GM12865 (cell line): ENCODE measurements around the gene FGD1.
A peak's percentile ranks its signal among the peaks of the same experiment; 100 is the strongest.

Experiments used
- DNase-seq: peaks from one replicate; pipeline ENCODE4 v3.0.0; 2010; ENCODE audit warnings: low read depth
- H3K4me3 ChIP-seq: 2 replicates; pipeline ENCODE4 v1.5.1; 2011; ENCODE audit warnings: mild to moderate bottlenecking, low read depth, low read length, control low read depth
- TF ChIP-seq, protein P1 (sequence below): IDR thresholded peaks from 2 replicates; pipeline ENCODE4 v1.5.1; 2011; ENCODE audit warnings: low read length, control low read depth, low read depth, inconsistent platforms; ENCODE audit not compliant: insufficient read depth; ENCODE audit errors: missing control alignments

Gene FGD1

DNA sequence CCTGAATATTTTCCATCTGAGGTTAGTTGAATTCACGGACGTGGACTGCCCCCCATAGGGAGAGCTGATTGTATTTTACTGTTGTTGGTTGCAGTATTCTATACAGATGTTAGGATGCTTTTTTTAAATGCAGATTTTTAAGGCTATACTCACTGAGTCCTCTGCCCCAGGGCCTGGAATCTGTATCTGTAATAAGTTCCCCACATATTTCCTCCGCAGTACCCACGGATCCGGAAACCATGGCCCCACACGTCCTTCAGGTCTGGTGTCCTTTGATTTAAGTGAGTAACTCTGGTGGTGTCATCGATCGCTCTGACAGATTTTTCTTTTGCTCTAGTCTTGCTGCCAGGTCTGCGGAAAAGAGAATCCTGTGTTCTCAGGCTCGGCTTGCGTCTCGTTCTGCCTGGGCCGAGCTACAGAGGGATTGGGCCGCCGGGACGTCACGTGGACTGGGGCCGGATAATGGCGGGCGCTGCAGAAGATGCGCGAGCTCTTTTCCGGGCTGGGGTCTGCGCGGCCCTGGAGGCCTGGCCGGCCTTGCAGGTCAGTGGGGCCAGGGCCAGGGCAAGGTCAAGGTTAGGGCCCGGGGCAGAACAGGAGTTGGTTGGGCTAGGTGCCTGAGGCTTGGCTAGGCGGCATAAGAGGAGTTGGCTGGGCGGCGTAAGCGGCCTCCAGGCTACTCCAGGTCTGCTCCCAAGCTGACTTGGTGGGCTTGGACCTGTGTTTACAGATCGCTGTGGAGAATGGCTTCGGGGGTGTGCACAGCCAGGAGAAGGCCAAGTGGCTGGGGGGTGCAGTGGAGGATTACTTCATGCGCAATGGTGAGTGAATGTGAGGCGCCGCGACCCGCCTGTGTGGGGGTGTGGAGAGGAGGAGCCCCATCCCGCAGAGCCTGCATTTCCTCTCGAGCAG lies 55.8 kb downstream of the FGD1 start, which contains the start of gene TSR2:
Gene TSR2 (plus strand): TSS at position 445 of the 912 bp plus-strand sequence. CDS start 18 bp downstream, at position 463.
- TF ChIP-seq, protein P1, sequence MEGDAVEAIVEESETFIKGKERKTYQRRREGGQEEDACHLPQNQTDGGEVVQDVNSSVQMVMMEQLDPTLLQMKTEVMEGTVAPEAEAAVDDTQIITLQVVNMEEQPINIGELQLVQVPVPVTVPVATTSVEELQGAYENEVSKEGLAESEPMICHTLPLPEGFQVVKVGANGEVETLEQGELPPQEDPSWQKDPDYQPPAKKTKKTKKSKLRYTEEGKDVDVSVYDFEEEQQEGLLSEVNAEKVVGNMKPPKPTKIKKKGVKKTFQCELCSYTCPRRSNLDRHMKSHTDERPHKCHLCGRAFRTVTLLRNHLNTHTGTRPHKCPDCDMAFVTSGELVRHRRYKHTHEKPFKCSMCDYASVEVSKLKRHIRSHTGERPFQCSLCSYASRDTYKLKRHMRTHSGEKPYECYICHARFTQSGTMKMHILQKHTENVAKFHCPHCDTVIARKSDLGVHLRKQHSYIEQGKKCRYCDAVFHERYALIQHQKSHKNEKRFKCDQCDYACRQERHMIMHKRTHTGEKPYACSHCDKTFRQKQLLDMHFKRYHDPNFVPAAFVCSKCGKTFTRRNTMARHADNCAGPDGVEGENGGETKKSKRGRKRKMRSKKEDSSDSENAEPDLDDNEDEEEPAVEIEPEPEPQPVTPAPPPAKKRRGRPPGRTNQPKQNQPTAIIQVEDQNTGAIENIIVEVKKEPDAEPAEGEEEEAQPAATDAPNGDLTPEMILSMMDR, result no peak
- peak; percentile 89 for DNase-seq

DNA sequence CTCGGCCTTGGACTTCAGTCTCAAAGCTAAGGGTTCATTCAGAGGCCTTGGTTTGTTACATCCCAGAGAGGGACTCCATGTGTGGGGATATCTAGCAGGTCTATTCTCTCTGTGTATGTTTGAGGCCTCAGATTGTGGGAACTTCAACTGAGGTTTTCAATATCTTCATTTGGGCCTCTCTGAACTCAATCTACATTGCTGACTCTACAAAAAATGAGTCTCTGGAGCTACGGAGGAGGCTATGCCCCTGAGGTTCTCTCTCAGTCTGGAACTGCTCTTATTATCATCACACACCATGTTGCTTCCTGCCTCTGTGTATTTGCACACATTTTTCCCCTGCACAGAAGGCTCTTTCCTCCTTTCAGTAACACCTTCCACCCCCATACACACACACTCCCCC lies 60.9 kb downstream of the FGD1 start:
- TF ChIP-seq, protein P1, result no peak
- DNase-seq, result no peak
- no peak overlapping the region for H3K4me3 ChIP-seq

More for the DNA sequence above, 55.8 kb downstream of the FGD1 start, which contains the start of gene TSR2:
- peak within 1 kb of the TSS; percentile 92 for H3K4me3 ChIP-seq

GRCh38 chrX:54430519-54430918 lies 65.5 kb downstream of the FGD1 start:
- peak; percentile 6 for DNase-seq
- no peak overlapping the region for H3K4me3 ChIP-seq
- TF ChIP-seq, protein P1, result no peak

DNA sequence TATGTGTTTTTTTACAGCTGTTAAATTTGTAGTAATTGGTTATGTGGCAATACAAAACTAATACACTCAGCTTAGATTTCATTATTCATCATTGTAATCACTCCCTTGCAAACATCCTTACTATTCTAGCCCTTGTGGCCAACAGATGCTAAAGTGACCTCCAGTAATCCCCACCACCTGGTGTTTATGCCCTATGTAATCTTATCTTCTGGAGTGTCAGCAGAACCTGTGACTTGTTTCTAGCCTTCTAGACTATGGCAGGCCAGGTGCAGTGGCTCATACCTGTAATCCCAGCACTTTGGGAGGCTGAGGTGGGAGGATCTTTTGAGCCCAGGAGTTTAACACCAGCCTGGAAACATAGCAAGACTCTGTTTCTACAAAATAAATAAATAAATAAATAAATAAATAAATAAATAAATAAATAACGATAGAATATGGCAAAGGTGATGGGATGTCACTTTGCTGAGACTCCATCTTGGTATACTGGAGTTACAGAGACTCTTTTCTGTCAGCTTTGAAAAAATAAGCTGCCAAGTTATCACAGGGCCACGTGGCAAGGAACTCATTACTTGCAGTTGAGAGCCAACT lies 68.1 kb downstream of the FGD1 start:
- DNase-seq, result no peak
- H3K4me3 ChIP-seq, result no peak overlapping the region
- TF ChIP-seq, protein P1, result no peak

- no peak overlapping the region for H3K4me3 ChIP-seq
Observed at GRCh38 chrX:54423161-54423888, 72.7 kb downstream of the FGD1 start.

DNA sequence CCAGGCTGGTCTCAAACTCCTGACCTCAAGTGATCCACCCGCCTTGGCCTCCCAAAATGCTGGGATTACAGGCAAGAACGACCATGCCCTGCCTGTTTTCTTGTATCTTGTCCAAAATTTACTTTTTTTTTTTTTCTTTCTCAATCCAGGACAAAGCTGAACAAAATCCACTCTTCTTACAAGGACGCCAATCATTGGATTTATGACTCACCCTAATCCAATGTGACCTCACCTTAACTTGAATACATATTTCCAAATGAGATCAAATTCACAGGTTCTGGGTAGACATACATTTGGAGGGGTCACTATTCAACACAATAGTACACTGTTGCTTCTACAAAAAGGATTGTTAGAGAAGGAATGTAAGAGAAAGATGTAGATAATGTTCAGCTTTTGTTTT lies 73.9 kb downstream of the FGD1 start:
- H3K4me3 ChIP-seq, result no peak overlapping the region
- TF ChIP-seq, protein P1, result no peak
- DNase-seq, result no peak

More at GRCh38 chrX:54423161-54423888, 72.7 kb downstream of the FGD1 start:
- peak; percentile 12 for DNase-seq
- TF ChIP-seq, protein P1, result peak; percentile 17
